Mesothelial cell of epicardium (in vitro differentiated cells): ENCODE data around the gene RBP2. TPM values are rescaled to one million over a fixed set of nuclear protein-coding genes. Genes with fewer than 3 reads are reported as not detected.

Source experiments
- total RNA-seq: library from RNA; stranded (reverse); gene quantifications from 3 replicates; pipeline ENCODE4 v1.2.1, GENCODE V29; 2021

The RBP2 gene
- total RNA-seq, 1 donor from 2014 or later = not detected

Other genes with a start within 250 kb of the RBP2 start
- 34.2 to 36.3 TPM (median 34.6 TPM) in 3 replicates for gene MRPS22, start 132.5 kb downstream of the RBP2 start, total RNA-seq
- 130 to 131 TPM (median 130 TPM) in 3 replicates for gene COPB2, start 86.9 kb downstream of the RBP2 start, total RNA-seq
- gene RBP1, start 63.2 kb upstream of the RBP2 start, total RNA-seq = 683 to 700 TPM (median 691 TPM) in 3 replicates
- gene NMNAT3, start 201.5 kb upstream of the RBP2 start, total RNA-seq = 11.0 to 13.6 TPM (median 11.8 TPM) in 3 replicates